HG03342 (cell line): ENCODE results near the gene LOXL1.
"Not testable (repeated sequence)": the region's sequence is repeated elsewhere in the genome, so short reads cannot be mapped to it uniquely, and the experiment has no call there.

ENCODE experiments used
- ATAC-seq: cut with Tn5 transposase; IDR thresholded peaks from one replicate; pipeline ENCODE4 v1.9.1; 2021; ENCODE audit warnings: mild to moderate bottlenecking, moderate library complexity; ENCODE audit not compliant: unreplicated experiment

LOXL1 gene

DNA sequence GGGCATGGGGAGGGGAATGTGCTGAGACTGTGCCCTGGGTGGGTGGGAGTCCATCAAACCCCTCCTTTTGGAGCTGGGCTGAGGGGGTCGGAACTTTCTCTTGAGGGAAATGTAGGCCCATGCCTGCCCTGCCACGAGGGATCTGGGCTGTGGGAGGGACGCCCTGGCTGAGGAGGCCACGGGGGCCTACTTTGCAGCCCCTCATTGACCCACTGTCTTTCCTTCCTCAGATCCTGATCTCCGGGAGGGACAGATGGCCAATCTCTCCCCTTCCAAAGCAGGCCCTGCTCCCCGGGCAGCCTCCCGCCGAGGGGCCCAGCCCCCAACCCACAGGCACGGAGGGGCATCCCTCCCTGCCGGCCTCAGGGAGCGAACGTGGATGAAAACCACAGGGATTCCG lies 25.3 kb downstream of the LOXL1 start:
- no peak for ATAC-seq

GRCh38 chr15:73952171-73952912 lies 26.1 kb downstream of the LOXL1 start:
- no peak for ATAC-seq

GRCh38 chr15:73952913-73953750 lies 26.9 kb downstream of the LOXL1 start:
- no peak for ATAC-seq

DNA sequence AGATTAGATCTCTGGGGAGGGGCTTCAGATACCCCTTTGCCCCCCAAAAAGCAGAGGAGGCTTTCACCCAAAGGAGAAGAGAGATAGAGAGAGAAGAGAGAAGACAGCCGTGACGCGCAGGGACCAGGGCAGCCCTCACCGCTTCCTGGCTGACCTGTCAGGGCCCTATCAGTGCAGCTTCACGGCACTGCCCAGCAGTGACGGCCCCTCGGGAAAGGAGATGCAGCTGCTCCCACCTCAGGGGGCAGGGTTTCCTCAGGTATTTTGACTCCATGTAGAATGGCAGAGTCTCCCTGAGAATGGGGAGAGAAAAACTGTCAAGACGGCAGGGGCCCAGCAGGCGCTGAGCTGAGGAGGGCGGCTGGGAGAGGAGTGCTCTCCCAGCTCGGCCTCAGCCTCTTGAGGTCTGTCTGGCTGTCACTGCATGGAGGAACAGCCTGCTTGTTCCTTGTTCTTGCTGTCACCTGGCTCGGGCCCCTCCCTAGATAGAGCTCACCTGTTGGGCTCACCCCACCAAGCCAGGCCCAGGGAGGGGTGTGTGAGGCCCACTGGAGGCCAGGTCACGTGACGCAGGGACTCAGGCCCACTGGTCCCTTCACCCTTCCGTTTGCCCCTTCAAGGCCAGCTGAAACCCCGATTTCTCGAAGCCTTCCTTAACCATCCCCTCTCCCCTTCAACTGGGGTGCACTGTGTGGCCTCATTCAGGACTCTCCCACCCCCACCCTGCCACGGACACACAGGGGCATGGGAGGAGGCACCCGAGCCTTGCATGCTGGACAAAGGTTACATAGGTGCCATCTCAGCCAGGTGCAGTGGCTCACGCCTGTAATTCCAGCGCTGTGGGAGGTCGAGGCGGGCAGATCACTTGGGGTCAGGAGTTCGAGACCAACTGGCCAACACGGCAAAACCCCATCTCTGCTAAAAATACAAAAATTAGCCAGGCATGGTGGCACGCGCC lies 28.2 kb downstream of the LOXL1 start:
- no peak for ATAC-seq

DNA sequence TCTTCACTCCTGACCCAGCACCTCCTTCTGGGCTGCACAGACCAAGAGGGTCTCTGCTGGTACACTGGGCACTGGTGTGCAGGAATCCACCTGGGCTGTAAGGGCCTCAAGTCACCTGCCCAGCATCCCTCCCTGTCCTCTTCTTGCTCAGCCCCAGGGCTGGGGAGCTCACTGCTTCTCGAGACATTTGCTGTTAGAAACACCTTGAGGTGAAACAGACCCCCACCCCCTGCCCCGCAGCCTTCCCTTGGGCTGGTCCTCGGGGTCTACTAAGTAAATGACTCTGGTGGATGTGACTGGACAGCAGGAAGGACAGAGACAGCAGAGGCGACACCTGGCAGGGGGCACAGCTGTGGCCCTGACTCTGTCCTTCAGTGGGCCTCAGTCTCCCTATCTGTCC lies 29.1 kb downstream of the LOXL1 start:
- no peak for ATAC-seq

DNA sequence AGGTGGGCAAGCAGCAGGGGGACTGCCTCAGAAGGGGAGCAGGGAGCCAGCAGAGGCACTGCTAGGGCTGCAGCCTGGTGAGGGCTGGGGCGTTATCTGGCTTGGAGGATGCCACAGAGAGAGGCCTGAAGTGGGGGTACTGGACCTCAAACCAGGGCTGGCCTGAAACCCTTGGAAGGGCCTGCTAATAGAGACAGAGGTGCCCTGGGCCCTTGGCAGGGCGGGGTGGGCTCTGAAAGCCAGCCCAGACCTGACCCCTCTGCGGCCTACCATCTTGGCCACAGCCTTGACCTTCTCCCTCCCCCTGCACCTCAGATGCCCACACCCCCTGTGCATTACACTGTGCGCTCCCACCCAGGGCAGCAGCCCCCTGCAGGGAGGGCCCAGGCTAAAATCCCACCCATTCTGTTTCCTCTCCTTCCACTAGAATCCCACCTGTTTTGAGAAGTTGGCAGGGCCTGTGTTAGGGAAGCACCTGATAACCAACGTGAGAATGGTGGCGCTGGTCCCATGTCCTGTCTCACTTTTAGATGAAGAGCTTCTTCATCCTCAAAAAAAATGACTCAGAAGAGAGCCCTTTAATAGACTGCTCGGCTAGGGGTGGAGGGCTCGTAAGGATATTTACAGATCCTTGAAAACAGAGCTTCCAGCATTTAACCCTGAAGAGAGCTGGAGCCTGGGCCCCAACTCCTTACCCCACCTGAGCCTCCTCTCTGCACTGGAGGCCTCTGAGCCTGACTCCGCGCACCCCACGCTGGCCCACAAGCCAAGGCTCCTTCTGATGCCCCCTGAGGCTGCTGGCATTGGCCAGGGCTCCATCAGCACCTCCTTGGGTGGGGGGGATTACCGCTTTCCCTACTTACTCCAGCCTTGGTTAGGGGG lies 29.8 kb downstream of the LOXL1 start:
- no peak for ATAC-seq

GRCh38 chr15:73956743-73957135 lies 30.5 kb downstream of the LOXL1 start:
- ATAC-seq: no peak

DNA sequence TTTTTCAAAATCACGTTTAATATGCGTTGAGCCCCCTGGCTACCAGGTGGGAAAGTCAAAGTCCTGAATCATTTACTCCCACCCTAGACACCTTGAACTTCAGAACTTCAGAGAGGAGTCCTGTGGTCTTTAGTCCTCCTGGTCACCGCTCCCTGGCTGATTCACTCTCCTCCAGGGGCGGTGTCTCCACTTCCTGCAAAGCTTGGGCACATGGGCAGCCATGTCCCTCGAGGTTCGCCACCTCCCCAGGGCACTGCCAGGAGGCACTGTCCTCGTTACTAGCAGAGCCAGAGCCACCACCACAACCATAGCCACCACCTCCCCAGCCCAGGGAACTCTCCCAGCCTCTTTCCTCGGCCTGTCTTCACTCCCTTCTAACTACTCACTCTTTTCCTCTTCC lies 31.0 kb downstream of the LOXL1 start:
- ATAC-seq: no peak

DNA sequence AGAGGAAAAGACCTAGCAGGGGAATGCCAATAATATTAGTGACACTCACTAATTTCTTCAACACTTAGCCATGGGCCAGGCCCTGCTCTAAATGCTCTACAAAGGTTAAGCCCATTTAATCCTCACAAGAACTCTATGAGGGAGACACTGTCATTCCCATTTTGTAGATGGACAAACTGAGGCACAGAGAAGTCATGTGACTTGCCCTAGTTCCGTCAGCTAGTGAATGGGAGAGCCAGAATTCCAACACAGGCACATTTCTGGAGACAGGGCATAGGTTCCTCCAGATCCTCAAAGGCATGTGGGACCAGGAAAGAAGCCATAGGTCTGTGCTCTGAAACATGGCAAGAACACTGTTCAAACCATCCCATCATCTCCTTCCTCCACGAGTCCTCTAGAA lies 31.5 kb downstream of the LOXL1 start:
- ATAC-seq: no peak

- ATAC-seq: no peak
Measured at GRCh38 chr15:73959012-73959581, 32.8 kb downstream of the LOXL1 start.

DNA sequence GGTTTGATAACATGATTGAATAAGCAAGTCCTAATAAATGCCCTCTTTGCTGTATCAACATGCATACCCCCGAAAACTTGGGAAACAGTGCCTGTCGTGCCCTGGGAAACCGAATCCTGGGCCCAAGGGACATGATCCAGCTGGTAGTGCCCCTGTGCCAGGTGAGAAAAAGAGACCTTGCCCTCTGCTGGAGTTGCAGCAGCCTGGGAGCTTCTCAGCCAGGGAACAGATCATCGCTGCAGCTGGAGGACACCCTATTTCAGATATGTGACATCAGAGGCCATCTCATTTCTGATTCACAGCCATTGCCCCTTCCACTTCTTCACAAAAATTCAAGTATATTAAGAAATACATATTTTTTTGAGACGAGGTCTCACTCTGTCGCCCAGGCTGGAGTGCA lies 33.5 kb downstream of the LOXL1 start:
- ATAC-seq: no peak

GRCh38 chr15:73960472-73961070 lies 34.3 kb downstream of the LOXL1 start:
- not testable (repeated sequence) for ATAC-seq

DNA sequence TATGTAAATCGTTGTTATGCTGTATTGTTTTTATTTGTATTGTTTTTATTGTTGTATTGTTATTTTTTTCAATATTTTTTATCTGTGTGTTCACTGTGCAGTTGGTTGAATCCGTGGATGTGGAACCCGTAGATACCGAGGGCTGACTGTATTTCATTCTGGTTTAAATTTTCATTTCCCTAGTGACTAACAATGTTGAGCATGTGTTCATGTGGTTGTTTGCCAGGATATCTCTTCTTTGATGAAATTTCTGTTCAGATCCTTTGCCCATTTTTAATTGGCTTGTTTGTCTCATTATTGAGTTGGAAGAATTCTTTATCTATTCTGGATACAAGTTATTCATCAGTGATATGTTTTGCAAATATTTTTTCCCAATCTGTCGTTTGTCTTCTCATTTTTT lies 36.2 kb downstream of the LOXL1 start:
- ATAC-seq: no peak

DNA sequence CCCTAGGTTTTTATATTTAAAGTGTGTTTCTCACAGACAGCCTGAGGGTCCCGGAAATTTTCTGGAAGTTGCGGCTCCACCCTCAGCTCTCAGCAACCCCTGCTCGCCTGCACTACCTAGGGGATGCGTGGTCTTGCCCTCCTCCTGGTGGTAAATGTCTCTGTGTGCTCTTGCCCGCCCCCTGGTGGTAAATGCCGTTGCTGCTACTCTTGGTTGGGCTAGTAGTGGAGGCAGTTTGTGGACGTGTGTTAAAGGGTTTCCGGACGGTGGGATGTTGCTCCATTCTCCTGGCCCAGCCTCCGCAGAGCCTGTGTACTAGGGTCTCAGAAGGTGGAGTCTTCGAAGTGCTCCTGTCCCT lies 38.5 kb downstream of the LOXL1 start:
- ATAC-seq: peak; percentile 71

- ATAC-seq: peak; percentile 20
Measured at GRCh38 chr15:73965094-73965757, 39.0 kb downstream of the LOXL1 start.

DNA sequence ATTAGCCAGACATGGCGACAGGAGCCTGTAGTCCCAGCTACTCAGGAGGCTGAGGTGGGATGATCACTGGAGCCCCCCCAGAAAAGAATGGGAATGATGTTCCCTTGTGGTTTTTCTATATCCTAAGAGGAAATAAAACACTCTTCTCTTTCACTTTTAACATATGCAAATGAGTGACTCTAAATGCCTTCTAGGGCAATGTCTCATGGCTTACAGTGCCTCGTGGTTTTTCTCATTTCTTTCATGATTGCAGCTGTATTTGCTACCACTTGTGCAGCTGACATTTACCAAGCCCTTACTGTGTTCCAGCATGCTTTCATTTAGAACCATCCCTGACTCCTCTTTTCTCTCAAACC lies 39.5 kb downstream of the LOXL1 start:
- peak; percentile 42 for ATAC-seq

DNA sequence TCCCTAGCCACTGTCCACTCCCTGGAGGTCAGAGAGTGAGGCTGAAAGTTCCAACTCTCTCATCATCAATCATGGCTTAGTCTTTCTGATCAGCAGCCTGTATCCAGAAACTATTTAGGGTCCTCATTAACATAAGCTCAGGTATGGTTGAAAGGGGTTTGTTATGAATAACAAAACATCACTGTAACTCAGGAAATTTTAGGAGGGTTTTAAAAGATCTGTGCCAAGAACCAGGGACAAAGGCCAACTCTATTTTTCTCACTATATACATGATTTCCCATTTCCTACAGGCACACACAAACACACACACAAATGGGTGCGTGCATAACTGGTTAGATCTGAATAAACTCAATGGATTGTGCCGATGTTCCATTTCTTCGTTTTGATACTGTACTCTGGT lies 42.2 kb downstream of the LOXL1 start:
- ATAC-seq: no peak

- ATAC-seq: no peak
Measured at GRCh38 chr15:73969151-73969759, 43.0 kb downstream of the LOXL1 start.
